ENCODE measurements around the gene FOXC2.

DNA sequence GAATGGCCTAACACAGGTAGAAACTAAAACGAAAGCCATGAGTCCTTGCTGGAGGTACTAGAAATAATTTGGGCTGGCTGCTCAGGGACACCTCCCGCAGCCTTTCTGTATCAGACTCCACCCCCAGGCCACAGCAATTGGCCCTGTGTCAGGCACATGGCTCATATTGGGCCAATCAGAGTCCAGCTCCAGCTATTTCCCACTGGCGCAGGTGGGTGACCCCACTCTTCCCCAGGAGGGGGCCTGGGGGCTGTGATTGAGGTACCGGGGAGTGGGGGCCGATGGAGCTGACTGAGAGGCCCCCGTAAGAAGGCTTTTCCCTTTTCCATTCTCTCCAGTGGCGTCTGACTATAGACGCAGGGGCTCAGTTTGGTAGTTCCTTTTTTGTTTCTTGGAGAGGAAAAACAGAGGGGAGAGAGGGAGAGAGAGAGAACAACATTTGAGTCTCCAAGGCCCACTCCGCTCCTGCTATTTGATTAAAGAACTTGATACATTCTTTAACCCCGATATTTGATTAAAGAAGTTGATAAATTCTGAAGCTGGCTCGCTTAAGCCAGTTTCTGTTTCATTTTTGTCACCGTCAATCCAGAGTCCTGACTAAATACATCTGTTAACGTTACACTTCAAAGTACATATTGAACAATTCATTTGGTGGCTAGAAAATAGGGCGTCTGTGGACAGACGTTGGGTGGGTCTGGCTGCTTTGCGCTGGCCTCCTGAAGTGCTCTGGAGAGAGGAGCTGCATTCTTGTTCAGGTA is 38.0 kb downstream of the FOXC2 start:
- TF ChIP-seq EZH2 (IDR thresholded peaks at IDR 0.05; ENCODE audit: insufficient read depth, poor library complexity, severe bottlenecking) (no peak), EZH2phosphoT487 (IDR thresholded peaks at IDR 0.05; ENCODE audit: insufficient read depth, low read depth) (no peak)

All from GM23248 (cell line).